CD14-positive monocyte (primary cell): ENCODE measurements around the gene LIMS2. TPM values are rescaled to one million over a fixed set of nuclear protein-coding genes. Genes with fewer than 3 reads are reported as not detected.

ENCODE experiments used
- DNase-seq, 3 donors: peaks; one replicate each; pipeline ENCODE4 v3.0.0-alpha.2; 2011 to 2022
- H2AFZ ChIP-seq: 2 replicates; pipeline ENCODE4 v1.6.0; 2012; ENCODE audit warnings: mild to moderate bottlenecking, low read depth, low read length, inconsistent platforms; ENCODE audit not compliant: insufficient read depth, poor library complexity, severe bottlenecking
- H3K27ac ChIP-seq, 2 donors: 1 replicate in 1 of 2; 2 replicates in 1 of 2; pipeline ENCODE4 v1.5.1; 2012 to 2013; ENCODE audit warnings: low read length in 2 of 2, control low read depth in 1 of 2, inconsistent platforms in 1 of 2, low read depth in 1 of 2, mild to moderate bottlenecking in 1 of 2
- H3K27me3 ChIP-seq, 2 donors: one replicate each; pipeline versions ENCODE4 v1.6.0 to v1.6.1; 2011 to 2013; ENCODE audit warnings: low read length in 2 of 2; ENCODE audit not compliant: control insufficient read depth in 2 of 2, insufficient read depth in 2 of 2
- H3K36me3 ChIP-seq, 2 donors: replicated peaks in 1 of 2; 1 replicate in 1 of 2; 2 replicates in 1 of 2; pipeline versions ENCODE4 v1.5.1 to v1.6.1; 2012 to 2013; ENCODE audit warnings: low read length in 2 of 2, control low read depth in 1 of 2, inconsistent platforms in 1 of 2, mild to moderate bottlenecking in 1 of 2; ENCODE audit not compliant: insufficient read depth in 2 of 2, control insufficient read depth in 1 of 2
- H3K4me1 ChIP-seq, 2 donors: 1 replicate in 1 of 2; 2 replicates in 1 of 2; pipeline versions ENCODE4 v1.5.1 to v1.6.1; 2012 to 2013; ENCODE audit warnings: low read length in 2 of 2, control low read depth in 1 of 2, inconsistent platforms in 1 of 2, mild to moderate bottlenecking in 1 of 2, moderate library complexity in 1 of 2; ENCODE audit not compliant: insufficient read depth in 2 of 2, control insufficient read depth in 1 of 2
- H3K4me2 ChIP-seq: replicated peaks from 2 replicates; pipeline ENCODE3; 2012; ENCODE audit warnings: low read length, moderate library complexity, mild to moderate bottlenecking; ENCODE audit not compliant: poor library complexity, severe bottlenecking; ENCODE audit errors: extremely low read depth
- H3K4me3 ChIP-seq, 3 experiments: fragments of 200-600 bp in 1 of 3; sonication (generic) in 1 of 3; replicated peaks in 1 of 3; 1 replicate in 2 of 3; 2 replicates in 1 of 3; pipeline ENCODE4 v1.5.1; 2011 to 2013; ENCODE audit warnings: low read length in 3 of 3, mild to moderate bottlenecking in 3 of 3, control low read depth in 2 of 3, low read depth in 2 of 3, inconsistent platforms in 1 of 3, moderate library complexity in 1 of 3
- H3K79me2 ChIP-seq: 2 replicates; pipeline ENCODE4 v1.6.0; 2012; ENCODE audit warnings: mild to moderate bottlenecking, control low read depth, inconsistent platforms, low read length, moderate library complexity; ENCODE audit not compliant: insufficient read depth
- H3K9ac ChIP-seq: 2 replicates; pipeline ENCODE4 v1.6.0; 2017; ENCODE audit warnings: low read length, mild to moderate bottlenecking; ENCODE audit not compliant: insufficient read depth, poor library complexity, severe bottlenecking
- H3K9me3 ChIP-seq, 2 donors: replicated peaks in 1 of 2; 1 replicate in 1 of 2; 2 replicates in 1 of 2; pipeline versions ENCODE4 v1.5.1 to v1.6.1; 2012 to 2013; ENCODE audit warnings: low read length in 2 of 2, control low read depth in 1 of 2; ENCODE audit not compliant: control insufficient read depth in 1 of 2, insufficient read depth in 1 of 2
- H4K20me1 ChIP-seq: 2 replicates; pipeline ENCODE4 v1.6.0; 2012; ENCODE audit warnings: mild to moderate bottlenecking, low read length, control low read depth, moderate library complexity; ENCODE audit not compliant: insufficient read depth
- H3K27ac Mint-ChIP-seq, 7 donors: one replicate each; pipeline ENCODE4 v1.8.0; 2020; ENCODE audit warnings: mild to moderate bottlenecking in 7 of 7, mixed read lengths in 7 of 7, moderate library complexity in 6 of 7, inconsistent platforms in 2 of 7
- H3K27me3 Mint-ChIP-seq, 3 donors: one replicate each; pipeline ENCODE4 v1.8.0; 2021 to 2022; ENCODE audit warnings: low read depth in 3 of 3, mild to moderate bottlenecking in 3 of 3, mixed read lengths in 3 of 3, moderate library complexity in 3 of 3, inconsistent platforms in 1 of 3
- H3K36me3 Mint-ChIP-seq, 2 donors: one replicate each; pipeline ENCODE4 v1.8.0; 2020; ENCODE audit warnings: mixed read lengths in 2 of 2, inconsistent platforms in 1 of 2, mild to moderate bottlenecking in 1 of 2
- H3K4me1 Mint-ChIP-seq: one replicate; pipeline ENCODE4 v1.8.0; 2020; ENCODE audit warnings: mild to moderate bottlenecking, mixed read lengths
- H3K4me3 Mint-ChIP-seq, 2 donors: one replicate each; pipeline ENCODE4 v1.8.0; 2020; ENCODE audit warnings: mild to moderate bottlenecking in 2 of 2, mixed read lengths in 2 of 2, moderate library complexity in 1 of 2
- H3K9me3 Mint-ChIP-seq, 7 donors: one replicate each; pipeline ENCODE4 v1.8.0; 2020 to 2022; ENCODE audit warnings: mixed read lengths in 7 of 7, mild to moderate bottlenecking in 6 of 7, moderate library complexity in 6 of 7, inconsistent platforms in 2 of 7
- WGBS: methylation state at CpG from one replicate; pipeline ENCODE4 v1.1.5; 2013; ENCODE audit warnings: missing lambda C conversion rate; ENCODE audit not compliant: insufficient coverage; 5-methylcytosine and 5-hydroxymethylcytosine counted together
- intact Hi-C, 2 donors: fragments of 100-400 bp; cut with micrococcal nuclease; formaldehyde crosslinking; loops; one replicate each; pipeline versions ENCODE4 v1.15.0 to v1.15.1; 2023
- polyA plus RNA-seq, 3 donors: library from polyadenylated mRNA; depleted of rRNA in 1 of 3; unstranded in 2 of 3; stranded (reverse) in 1 of 3; fragments of 300-500 nt in 2 of 3; fragments of >200 nt in 1 of 3; fragmentation: Illumina TruSeq in 2 of 3; gene quantifications; 1 replicate in 2 of 3; 2 replicates in 1 of 3; pipeline ENCODE4 v1.2.3, GENCODE V29; 2012 to 2021
- TF ChIP-seq, protein P1 (sequence below): fragments of 200-600 bp; IDR thresholded peaks from one replicate; pipeline ENCODE4 v1.8.0; 2022; ENCODE audit warnings: antibody characterized with exemption, mild to moderate bottlenecking

LIMS2 gene
- polyA plus RNA-seq, 3 donors = 0.13 to 1.3 (median 0.23) TPM

DNA sequence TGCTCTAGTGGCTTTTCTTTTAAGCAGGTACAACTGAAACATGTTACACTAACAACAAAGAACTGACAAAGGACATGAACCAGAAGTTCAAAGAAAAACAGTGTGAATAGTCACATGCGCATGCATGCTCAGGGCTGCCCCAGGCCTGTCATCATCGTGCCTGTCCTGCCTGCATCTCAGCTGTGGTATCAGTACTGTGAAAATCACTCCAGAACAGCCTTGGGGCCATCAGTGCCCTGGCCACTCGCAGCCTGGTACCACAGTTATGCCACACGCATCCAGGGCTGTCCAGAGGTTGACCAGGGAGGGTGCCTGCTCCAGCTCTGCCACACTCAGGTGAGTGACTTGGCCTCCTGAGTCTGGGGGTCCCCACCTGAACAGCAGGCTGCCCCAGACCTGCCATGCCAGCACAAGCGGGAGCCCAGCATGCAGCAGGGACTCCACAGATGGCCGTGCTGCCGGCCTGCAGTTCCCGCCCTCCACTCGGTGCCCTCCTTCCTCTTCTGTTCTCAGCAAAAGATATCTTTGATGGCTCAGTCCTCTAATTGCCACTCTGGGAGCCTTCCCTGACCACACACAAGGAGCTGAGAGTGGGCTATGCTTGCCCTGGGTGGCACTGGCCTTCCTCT, 12.3 kb downstream of the LIMS2 start:
- Histone ChIP-seq H3K27me3 (peaks cover 36 to 52% of the 10 kb centered on the region in 2 donors), H3K4me2 (no peak overlapping the region), H3K4me3 (no peak overlapping the region), H3K36me3 (no peaks in the 10 kb centered on the region), H4K20me1 (no peaks in the 10 kb centered on the region), H3K4me1 (no peaks in the 10 kb centered on the region), H3K27ac (no peak overlapping the region), H2AFZ (no peak overlapping the region), H3K9me3 (peaks cover 7% of the 10 kb centered on the region in 2 donors), H3K79me2 (no peaks in the 10 kb centered on the region), H3K9ac (no peak overlapping the region)
- 84% methylated on average over 9 of the region's 9 CpGs for WGBS
- Mint-ChIP-seq H3K4me1 (peaks cover 9% of the 10 kb centered on the region), H3K36me3 (peaks cover 0 to 3% of the 10 kb centered on the region in 2 donors), H3K27ac (no peak overlapping the region), H3K9me3 (peaks cover 0 to 13% (median 5%) of the 10 kb centered on the region in 7 donors), H3K4me3 (peak overlapping the region in 1 of 2 donors; percentile 82), H3K27me3 (peaks cover 47 to 55% (median 50%) of the 10 kb centered on the region in 3 donors)
- no peak for DNase-seq
- intact Hi-C loops = no loop called here
- TF ChIP-seq, protein P1, sequence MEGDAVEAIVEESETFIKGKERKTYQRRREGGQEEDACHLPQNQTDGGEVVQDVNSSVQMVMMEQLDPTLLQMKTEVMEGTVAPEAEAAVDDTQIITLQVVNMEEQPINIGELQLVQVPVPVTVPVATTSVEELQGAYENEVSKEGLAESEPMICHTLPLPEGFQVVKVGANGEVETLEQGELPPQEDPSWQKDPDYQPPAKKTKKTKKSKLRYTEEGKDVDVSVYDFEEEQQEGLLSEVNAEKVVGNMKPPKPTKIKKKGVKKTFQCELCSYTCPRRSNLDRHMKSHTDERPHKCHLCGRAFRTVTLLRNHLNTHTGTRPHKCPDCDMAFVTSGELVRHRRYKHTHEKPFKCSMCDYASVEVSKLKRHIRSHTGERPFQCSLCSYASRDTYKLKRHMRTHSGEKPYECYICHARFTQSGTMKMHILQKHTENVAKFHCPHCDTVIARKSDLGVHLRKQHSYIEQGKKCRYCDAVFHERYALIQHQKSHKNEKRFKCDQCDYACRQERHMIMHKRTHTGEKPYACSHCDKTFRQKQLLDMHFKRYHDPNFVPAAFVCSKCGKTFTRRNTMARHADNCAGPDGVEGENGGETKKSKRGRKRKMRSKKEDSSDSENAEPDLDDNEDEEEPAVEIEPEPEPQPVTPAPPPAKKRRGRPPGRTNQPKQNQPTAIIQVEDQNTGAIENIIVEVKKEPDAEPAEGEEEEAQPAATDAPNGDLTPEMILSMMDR = no peak

DNA sequence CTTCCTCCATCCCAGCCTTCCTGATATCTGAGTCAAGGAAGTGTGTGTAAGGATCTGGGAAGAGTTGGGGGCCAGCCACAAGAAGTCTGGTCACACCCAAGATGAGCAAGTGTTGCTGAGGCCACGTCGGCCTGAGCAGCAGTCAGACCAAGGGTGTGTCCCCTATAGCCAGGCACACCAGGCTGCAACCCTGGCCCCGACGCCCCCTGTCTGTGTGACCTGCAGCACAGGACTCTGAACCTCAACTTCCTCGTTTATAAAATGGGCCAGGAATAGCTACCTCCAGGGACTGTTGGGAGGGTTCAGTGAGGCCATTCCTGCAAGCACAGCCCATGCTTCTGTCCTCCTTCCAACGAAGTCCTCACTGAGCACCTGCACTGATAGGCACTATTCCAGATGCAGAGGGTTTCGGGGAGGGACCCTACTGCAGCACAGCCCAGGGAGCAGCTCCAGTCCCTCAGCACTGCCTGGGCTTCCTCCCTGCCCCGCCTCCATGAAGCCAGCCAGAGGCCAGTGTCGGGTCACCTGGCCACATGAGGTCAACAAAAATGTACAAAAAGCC, 13.3 kb downstream of the LIMS2 start:
- WGBS = 64% methylated on average over 8 of the region's 9 CpGs
- DNase-seq = no peak

More for the DNA sequence above, 13.3 kb downstream of the LIMS2 start:
- intact Hi-C loops = no loop called here
- peaks cover 33 to 48% of the 10 kb centered on the region in 2 donors for H3K27me3 ChIP-seq
- TF ChIP-seq, protein P1 = no peak
- Mint-ChIP-seq H3K27ac (no peak overlapping the region), H3K9me3 (peaks cover 0 to 13% (median 5%) of the 10 kb centered on the region in 7 donors), H3K27me3 (peaks cover 44 to 49% (median 46%) of the 10 kb centered on the region in 3 donors), H3K36me3 (peaks cover 0 to 3% of the 10 kb centered on the region in 2 donors), H3K4me3 (no peak overlapping the region), H3K4me1 (peaks cover 9% of the 10 kb centered on the region)
- H3K9ac ChIP-seq = no peak overlapping the region
- H3K4me1 ChIP-seq = no peaks in the 10 kb centered on the region
- peaks cover 7% of the 10 kb centered on the region in 2 donors for H3K9me3 ChIP-seq
- no peaks in the 10 kb centered on the region for H3K36me3 ChIP-seq
- H4K20me1 ChIP-seq = no peaks in the 10 kb centered on the region
- no peak overlapping the region for H3K27ac ChIP-seq
- no peak overlapping the region for H3K4me3 ChIP-seq
- no peaks in the 10 kb centered on the region for H3K79me2 ChIP-seq
- no peak overlapping the region for H2AFZ ChIP-seq
- H3K4me2 ChIP-seq = no peak overlapping the region
